SK-N-DZ (cell line): ENCODE results near the gene CD72.

Experiments
- small RNA-seq, 2 experiments: library from RNA; depleted of rRNA; stranded (forward); fragments of <200 nt; gene quantifications; one replicate each; pipeline ENCODE3, GENCODE V24; 2014

CD72 gene

Small RNA genes lying within 50 kb of the gene (small RNA-seq; reads per million reads assigned to genes)
- gene MIR4667 = 0 reads per million in 2 experiments
- 0 reads per million in 2 experiments for gene RMRP
- 0 reads per million in 2 experiments for gene RPS29P17
